Renal cortical epithelial cell (primary cell): ENCODE measurements around the gene SNX30. TPM values are rescaled to one million over a fixed set of nuclear protein-coding genes. Genes with fewer than 3 reads are reported as not detected.

Experiments
- DNase-seq: peaks from one replicate; pipeline ENCODE4 v3.0.0-alpha.2; 2011; ENCODE audit warnings: low read depth
- total RNA-seq: library from RNA; depleted of rRNA; stranded (reverse); fragments of >200 nt; gene quantifications from 2 replicates; pipeline ENCODE4 v1.2.3, GENCODE V29; 2014

SNX30 gene
- total RNA-seq, 1 donor from 2014 or later, result 61.9 TPM

GRCh38 chr9:112752334-112753125, 2.0 kb downstream of the SNX30 start:
- no peak for DNase-seq

DNA sequence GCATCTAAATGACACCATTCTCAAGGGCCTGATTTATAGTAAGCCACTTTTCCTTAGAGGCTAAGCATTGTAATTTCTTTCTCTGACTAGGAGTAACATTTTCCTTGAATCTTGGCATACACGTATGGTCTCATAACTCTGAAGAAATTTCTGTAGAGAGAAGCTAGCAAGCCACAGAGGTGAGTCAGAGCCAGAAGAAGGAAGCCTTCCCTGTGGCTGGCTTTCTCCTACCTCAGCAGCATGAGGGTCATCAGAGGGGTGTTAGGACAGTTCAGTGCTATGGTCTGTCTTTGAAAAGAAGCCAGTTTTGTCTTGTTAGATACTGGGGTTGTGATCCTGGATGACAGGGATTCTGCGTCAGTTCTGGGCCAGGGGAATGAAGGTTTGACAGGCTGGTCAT, 3.2 kb downstream of the SNX30 start:
- peak; percentile 89 for DNase-seq

DNA sequence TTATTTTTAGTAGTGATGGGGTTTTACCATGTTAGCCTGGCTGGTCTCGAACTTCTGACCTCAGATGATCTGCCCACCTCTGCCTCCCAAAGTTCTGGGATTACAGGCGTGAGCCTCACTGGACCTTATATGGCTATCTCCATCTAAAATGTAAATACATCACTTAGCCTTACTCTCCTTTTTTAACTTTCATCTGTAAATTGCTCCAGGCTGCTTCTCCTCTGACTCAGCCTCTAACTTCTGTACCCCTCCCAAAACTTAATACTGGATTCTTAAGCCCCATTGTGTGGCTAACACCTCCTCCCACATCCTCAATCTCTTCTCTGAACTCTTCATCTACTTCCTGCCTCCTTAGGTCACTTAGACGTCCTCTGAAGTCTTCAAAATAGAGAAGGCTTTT, 4.0 kb downstream of the SNX30 start:
- DNase-seq, result no peak

GRCh38 chr9:112755016-112755427, 4.5 kb downstream of the SNX30 start:
- no peak for DNase-seq

DNA sequence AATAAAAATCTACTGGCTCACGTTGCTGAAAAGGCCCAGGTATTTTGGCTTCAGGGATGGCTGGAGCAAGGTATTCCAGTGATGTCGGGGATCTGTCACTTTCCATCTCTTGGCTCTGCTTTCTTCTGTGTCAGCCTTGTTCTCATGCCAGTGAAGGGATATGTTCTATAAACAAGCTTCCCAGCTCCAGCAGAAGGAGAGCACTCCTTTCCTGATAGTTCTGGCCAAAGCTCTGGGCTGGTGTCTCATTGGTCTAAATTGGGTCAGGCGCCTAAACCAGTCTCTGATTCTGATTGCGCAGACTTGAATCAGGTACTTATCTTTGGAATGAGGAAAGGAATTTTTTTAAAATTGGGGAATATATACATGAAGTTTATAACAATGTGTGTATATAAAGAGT, 5.1 kb downstream of the SNX30 start:
- no peak for DNase-seq

GRCh38 chr9:112757282-112757883, 6.8 kb downstream of the SNX30 start:
- no peak for DNase-seq

DNA sequence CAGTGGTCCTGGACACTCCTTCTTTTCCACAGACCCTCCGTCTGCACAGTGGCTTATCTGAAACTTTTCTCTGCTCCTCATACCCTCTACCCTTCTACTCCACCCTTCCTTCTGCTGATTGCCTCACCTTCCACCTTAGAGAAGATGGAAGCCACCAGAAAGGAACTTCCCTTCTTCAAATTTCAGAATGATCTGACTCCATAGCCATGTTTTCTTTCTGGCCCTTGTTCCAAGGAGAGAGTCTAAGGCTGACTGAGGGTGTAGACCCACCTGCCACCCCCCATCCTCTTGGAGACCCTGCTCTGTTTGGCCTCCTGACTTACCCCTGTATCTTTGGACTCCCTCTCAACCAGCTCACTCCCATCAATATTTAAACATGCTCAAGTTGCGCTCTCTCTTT, 7.4 kb downstream of the SNX30 start:
- no peak for DNase-seq

DNA sequence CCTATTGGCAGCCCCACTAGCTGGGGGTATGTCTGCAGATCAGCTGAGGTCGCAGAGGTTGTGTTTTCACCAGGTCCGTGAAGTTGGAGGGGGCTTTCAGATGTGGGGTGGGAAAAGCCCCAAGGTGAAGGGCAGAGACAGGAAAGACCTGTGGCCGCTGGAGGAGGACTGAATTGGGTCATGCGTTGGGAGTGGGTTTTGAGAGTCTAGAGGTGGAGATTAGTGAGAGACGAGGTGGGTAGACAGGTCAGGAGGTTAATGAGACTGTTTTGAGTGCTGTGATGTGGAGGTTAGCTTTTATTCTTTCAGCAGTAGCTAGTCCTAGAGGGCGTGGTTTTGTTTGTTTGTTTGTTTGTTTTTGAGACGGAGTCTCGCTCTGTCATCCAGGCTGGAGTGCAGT, 10.3 kb downstream of the SNX30 start:
- DNase-seq, result no peak

- no peak for DNase-seq
These were observed 11.5 kb downstream of the SNX30 start for GRCh38 chr9:112761912-112762655.

DNA sequence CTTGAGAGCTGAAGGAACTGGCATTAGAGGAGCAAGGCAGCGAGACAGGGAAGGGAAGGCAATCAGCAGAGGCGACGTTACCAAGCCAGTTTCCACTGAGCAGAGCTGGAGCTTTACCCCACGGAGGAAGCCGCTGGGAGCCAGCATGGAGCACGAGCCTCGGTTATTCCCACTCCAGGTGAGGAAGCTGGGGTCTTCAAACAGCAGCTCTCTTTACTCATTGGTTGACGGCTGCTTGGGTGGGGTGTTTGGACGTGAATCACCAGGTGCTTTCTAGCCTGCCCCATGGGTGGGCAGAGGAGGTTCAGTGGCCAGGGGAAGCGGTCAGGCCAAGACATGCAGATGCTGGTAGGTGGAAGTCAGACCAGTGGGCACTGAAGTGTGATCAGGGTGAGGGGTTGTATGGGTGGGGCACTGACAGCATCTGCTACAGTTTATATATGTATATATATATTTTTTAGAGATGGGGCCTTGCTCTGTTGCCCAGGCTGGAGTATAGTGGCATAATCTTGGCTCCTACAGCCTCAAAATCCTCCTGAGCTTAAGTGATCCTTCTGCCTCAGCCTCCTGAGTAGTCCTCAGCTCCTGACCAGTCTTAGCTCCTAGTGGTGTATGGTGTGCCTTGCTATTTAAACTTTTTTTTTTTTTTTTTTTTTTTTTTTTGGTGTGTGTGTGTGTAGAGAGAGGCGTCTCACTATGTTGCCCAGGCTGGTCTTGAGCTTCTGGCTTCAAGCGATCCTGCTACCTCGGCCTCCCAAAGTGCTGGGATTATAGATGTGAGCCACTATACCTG, 12.4 kb downstream of the SNX30 start:
- DNase-seq, result no peak

DNA sequence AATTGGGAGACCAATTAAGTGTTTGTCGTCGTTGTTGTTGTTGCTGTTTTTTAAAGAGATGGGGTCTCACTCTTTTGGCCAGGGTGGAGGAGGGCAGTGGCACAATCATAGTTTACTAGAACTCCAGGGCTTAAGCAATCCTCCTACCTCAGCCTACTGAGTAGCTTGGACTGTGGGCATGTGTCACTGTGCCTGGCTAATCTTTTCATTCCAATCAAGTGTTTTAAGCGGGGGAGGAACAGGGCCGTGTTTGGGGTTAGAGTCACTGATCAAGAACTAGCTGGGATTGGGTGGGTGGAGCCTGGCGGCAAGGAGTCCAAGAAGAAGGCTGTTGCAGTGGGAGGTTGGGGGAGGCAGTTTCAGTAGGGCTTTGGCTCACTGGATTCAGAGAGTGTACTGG, 13.8 kb downstream of the SNX30 start:
- DNase-seq, result peak; percentile 94

DNA sequence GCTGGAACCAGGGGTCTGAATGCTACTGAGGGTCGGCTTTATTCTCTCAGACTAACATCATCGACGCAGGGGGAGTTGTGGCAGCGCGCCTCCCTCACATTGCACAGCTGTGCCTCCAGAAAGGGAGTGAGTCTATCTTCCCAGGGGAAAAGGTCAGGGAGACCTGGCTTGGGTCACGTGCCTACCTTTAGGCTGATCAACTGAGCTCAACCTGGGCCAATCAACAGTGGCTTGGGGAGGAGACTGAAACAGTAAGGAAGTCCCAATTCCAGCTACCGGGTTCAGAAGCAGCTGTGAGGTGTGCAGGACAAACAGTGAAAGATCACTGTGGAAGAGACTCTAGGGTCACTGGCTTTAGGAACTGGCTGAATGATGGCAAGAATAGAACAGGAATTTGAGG, 14.3 kb downstream of the SNX30 start:
- DNase-seq, result peak; percentile 36

- no peak for DNase-seq
These were observed 14.7 kb downstream of the SNX30 start for GRCh38 chr9:112765281-112765680.

GRCh38 chr9:112771359-112772214, 21.0 kb downstream of the SNX30 start:
- DNase-seq, result no peak

DNA sequence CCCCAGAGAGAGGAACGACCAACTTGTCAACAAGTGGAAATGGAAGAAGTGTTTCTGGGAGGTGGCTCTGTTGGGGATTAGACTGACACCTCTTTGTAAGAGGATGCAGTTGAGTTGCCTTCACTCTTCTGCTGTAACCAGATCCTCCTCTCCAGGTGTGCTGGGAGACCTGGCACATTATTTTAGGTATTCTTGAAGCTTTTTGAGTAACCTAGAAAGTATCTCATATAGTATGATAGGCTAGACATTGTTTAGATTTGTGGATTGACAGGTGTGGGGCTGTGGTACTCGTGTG, 21.6 kb downstream of the SNX30 start:
- DNase-seq, result no peak

- no peak for DNase-seq
These were observed 22.0 kb downstream of the SNX30 start for GRCh38 chr9:112772551-112772950.

DNA sequence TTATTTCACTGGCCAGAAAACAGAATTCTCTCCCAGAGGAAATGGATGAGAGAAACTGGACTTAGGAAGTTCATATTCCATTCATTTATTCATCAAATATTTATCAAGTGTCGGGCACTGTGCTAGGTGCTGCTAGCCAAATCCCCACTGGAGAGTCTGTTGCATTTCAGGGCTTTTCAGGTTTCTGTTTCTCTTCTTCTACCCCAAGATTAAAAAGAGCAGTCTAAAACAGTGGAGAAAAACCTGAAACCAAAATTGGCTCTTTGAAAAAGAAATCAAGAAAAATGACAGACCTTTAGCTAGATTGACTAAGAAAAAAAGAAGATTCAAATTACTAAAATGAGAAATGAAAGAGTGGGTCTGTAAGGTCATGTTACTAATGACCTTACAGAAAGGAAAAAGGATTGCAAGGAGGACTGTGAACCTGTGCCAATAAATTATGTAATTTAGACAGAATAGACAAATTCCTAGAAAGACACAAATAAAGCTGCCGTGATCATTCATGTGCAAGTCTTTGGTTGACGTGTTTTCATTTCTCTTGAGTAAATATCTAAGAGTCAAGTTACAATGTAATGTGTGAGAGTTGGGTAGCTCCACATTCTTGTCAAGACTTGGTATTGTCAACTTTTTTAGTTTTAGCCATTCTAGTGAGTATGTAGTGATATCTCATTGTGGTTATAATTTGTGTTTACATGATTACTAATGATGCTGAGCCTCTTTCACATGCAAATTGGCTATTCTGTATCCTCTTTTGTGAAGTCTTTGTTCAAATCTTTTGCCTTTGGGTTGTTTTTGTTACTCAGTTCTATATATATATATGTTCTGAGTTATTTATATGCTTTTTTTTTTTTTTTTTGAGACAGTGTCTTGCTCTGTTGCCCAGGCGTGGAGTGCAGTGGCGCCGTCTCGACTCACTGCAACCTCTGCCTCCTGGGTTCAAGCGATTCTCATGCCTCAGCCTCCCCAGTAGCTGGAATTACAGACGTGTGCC, 23.7 kb downstream of the SNX30 start:
- peak; percentile 54 for DNase-seq

- peak; percentile 96 for DNase-seq
These were observed 27.4 kb downstream of the SNX30 start for GRCh38 chr9:112777914-112778313.

- no peak for DNase-seq
These were observed 30.0 kb downstream of the SNX30 start for GRCh38 chr9:112780450-112781036.

- no peak for DNase-seq
These were observed 31.7 kb downstream of the SNX30 start for GRCh38 chr9:112782218-112782617.
